A549 (cell line): ENCODE measurements around the gene C7orf57. TPM values are rescaled to one million over a fixed set of nuclear protein-coding genes. Genes with fewer than 3 reads are reported as not detected.

Experiments used
- ATAC-seq, 2 experiments: fragments of 200-7000 bp in 1 of 2; fragments of >200 bp in 1 of 2; cut with Nextera tagmentation in 1 of 2; cut with Tn5 transposase in 1 of 2; 3 replicates each; pipeline versions ENCODE4 v1.8.0 to v1.9.1; 2018 to 2020; ENCODE audit warnings: mild to moderate bottlenecking in 1 of 2, moderate library complexity in 1 of 2
- CTCF ChIA-PET: fragments of 300-600 bp; sonication (Branson Sonifier 250); formaldehyde crosslinking; extraction: SDS; loops from one replicate; lab custom pipeline; 2021; ENCODE audit warnings: antibody characterized with exemption, inconsistent platforms; lab: Yijun Ruan, JAX
- POLR2A ChIA-PET: fragments of 350-600 bp; formaldehyde crosslinking; extraction: SDS; loops from one replicate; lab custom pipeline; 2021; ENCODE audit warnings: antibody characterized with exemption, inconsistent platforms; lab: Yijun Ruan, JAX
- DNase-seq, 2 experiments: peaks; one replicate each; pipeline versions ENCODE4 v3.0.0 to v3.0.0-alpha.2; 2011 to 2016; ENCODE audit warnings: low read depth in 1 of 2, low spot score in 1 of 2
- FAIRE-seq: peaks from 2 replicates; lab custom pipeline; 2011; peaks lifted over from hg19 to GRCh38; lab: Jason Lieb, UNC
- H3K27ac ChIP-seq, 2 experiments: fragments of >200 bp; sonication (Bioruptor Twin); formaldehyde crosslinking; 3 replicates each; pipeline ENCODE4 v1.5.1; 2016 to 2017
- H3K4me1 ChIP-seq: fragments of >200 bp; sonication (Bioruptor Twin); formaldehyde crosslinking; 3 replicates; pipeline ENCODE4 v1.6.1; 2016
- H3K4me2 ChIP-seq: fragments of >200 bp; sonication (Bioruptor Twin); formaldehyde crosslinking; 3 replicates; pipeline ENCODE4 v1.6.1; 2016
- H3K4me3 ChIP-seq: fragments of >200 bp; sonication (Bioruptor Twin); formaldehyde crosslinking; 3 replicates; pipeline ENCODE4 v1.5.1; 2016
- H3K9me3 ChIP-seq: fragments of >200 bp; sonication (Bioruptor Twin); formaldehyde crosslinking; 3 replicates; pipeline ENCODE4 v1.6.1; 2016
- ATOH8 ChIP-seq: fragments of 250-450 bp; sonication (Bioruptor Pico); IDR thresholded peaks from 2 replicates; pipeline ENCODE4 v1.5.0; 2020; ENCODE audit warnings: low read depth, mild to moderate bottlenecking, moderate library complexity
- BHLHE40 ChIP-seq: IDR thresholded peaks from 2 replicates; pipeline ENCODE4 v1.6.1; 2012; ENCODE audit warnings: low read depth, low read length, inconsistent platforms
- CBX8 ChIP-seq: fragments of 200-600 bp; sonication (generic); IDR thresholded peaks from 2 replicates; pipeline ENCODE4 v1.6.1; 2016
- CHD2 ChIP-seq: fragments of 150-350 bp; IDR thresholded peaks from 2 replicates; pipeline ENCODE4 v1.6.1; 2014; ENCODE audit warnings: low read length; ENCODE audit not compliant: partially characterized antibody
- CHD4 ChIP-seq: fragments of 200-600 bp; sonication (generic); IDR thresholded peaks from 2 replicates; pipeline ENCODE4 v1.6.1; 2016; ENCODE audit warnings: antibody characterized with exemption, mild to moderate bottlenecking, borderline replicate concordance
- CTCF ChIP-seq: fragments of >200 bp; sonication (Bioruptor Twin); formaldehyde crosslinking; IDR thresholded peaks from 3 replicates; pipeline ENCODE4 v1.5.1; 2016
- EHMT2 ChIP-seq: fragments of 200-600 bp; sonication (generic); IDR thresholded peaks from 2 replicates; pipeline ENCODE4 v1.6.1; 2016; ENCODE audit warnings: antibody characterized with exemption, low read depth, mild to moderate bottlenecking, moderate library complexity
- EP300 ChIP-seq, 2 experiments: fragments of >200 bp; sonication (Bioruptor Twin); formaldehyde crosslinking; IDR thresholded peaks; 2 replicates in 1 of 2; 3 replicates in 1 of 2; pipeline ENCODE4 v1.6.1; 2016 to 2017
- ESRRA ChIP-seq: fragments of 150-350 bp; IDR thresholded peaks from 2 replicates; pipeline ENCODE4 v1.6.1; 2014; ENCODE audit warnings: mild to moderate bottlenecking, low read length, borderline replicate concordance
- FOSL2 ChIP-seq, 2 experiments: fragments of 450-650 bp in 1 of 2; fragments of >200 bp in 1 of 2; sonication (Bioruptor Twin) in 1 of 2; formaldehyde crosslinking; IDR thresholded peaks; 2 replicates each; pipeline versions ENCODE4 v1.5.0 to v1.6.1; 2016 to 2020; ENCODE audit warnings: mild to moderate bottlenecking in 1 of 2, moderate library complexity in 1 of 2
- FOXS1 ChIP-seq: fragments of 250-450 bp; sonication (Bioruptor Pico); IDR thresholded peaks from 2 replicates; pipeline ENCODE4 v1.5.0; 2020; ENCODE audit warnings: mild to moderate bottlenecking, moderate library complexity
- GATA3 ChIP-seq: IDR thresholded peaks from 2 replicates; pipeline ENCODE4 v1.6.1; 2012; ENCODE audit warnings: borderline replicate concordance
- HOXA7 ChIP-seq: fragments of 250-450 bp; sonication (Bioruptor Pico); IDR thresholded peaks from 2 replicates; pipeline ENCODE4 v1.5.0; 2020; ENCODE audit warnings: mild to moderate bottlenecking, moderate library complexity
- HOXB13 ChIP-seq: fragments of 250-450 bp; sonication (Bioruptor Pico); IDR thresholded peaks from 2 replicates; pipeline ENCODE4 v1.5.0; 2020; ENCODE audit warnings: low read depth, mild to moderate bottlenecking, moderate library complexity
- JUN ChIP-seq, 2 experiments: fragments of >200 bp; sonication (Bioruptor Twin); formaldehyde crosslinking; IDR thresholded peaks; 2 replicates in 1 of 2; 3 replicates in 1 of 2; pipeline ENCODE4 v1.6.1; 2016 to 2017
- MAFK ChIP-seq: fragments of 450-650 bp; IDR thresholded peaks from 2 replicates; pipeline ENCODE4 v1.6.1; 2014; ENCODE audit not compliant: partially characterized antibody
- MYC ChIP-seq: IDR thresholded peaks from 2 replicates; pipeline ENCODE4 v1.6.1; 2012; ENCODE audit warnings: mild to moderate bottlenecking, inconsistent platforms, low read length, improper control_type of control experiment, borderline replicate concordance
- NFE2L2 ChIP-seq: fragments of 150-350 bp; conservative IDR thresholded peaks from 2 replicates; pipeline ENCODE4 v1.6.1; 2014; ENCODE audit warnings: low read length
- NR3C1 ChIP-seq: fragments of >200 bp; sonication (Bioruptor Twin); formaldehyde crosslinking; IDR thresholded peaks from 3 replicates; pipeline ENCODE4 v1.6.1; 2017
- POLR2A ChIP-seq: IDR thresholded peaks from 2 replicates; pipeline ENCODE4 v1.6.1; 2012; ENCODE audit warnings: mild to moderate bottlenecking, low read length
- RCOR1 ChIP-seq: fragments of 150-350 bp; IDR thresholded peaks from 2 replicates; pipeline ENCODE4 v1.6.1; 2014; ENCODE audit warnings: antibody characterized with exemption, low read length, low read depth
- RFX5 ChIP-seq: fragments of 450-650 bp; IDR thresholded peaks from 2 replicates; pipeline ENCODE4 v1.7.1; 2014; ENCODE audit warnings: antibody characterized with exemption, mild to moderate bottlenecking, moderate library complexity
- RNF2 ChIP-seq: fragments of 200-600 bp; sonication (generic); IDR thresholded peaks from 2 replicates; pipeline ENCODE4 v1.6.1; 2016; ENCODE audit warnings: low read depth, mild to moderate bottlenecking, antibody characterized with exemption, moderate library complexity, borderline replicate concordance
- USF2 ChIP-seq: fragments of 450-650 bp; IDR thresholded peaks from 2 replicates; pipeline ENCODE4 v1.6.1; 2014; ENCODE audit warnings: antibody characterized with exemption
- ZC3H11A ChIP-seq: fragments of 450-650 bp; IDR thresholded peaks from 2 replicates; pipeline ENCODE4 v1.6.1; 2014; ENCODE audit warnings: antibody characterized with exemption, mild to moderate bottlenecking
- ZFP36 ChIP-seq: fragments of 450-650 bp; IDR thresholded peaks from 2 replicates; pipeline ENCODE4 v1.6.1; 2014; ENCODE audit warnings: borderline replicate concordance; ENCODE audit not compliant: partially characterized antibody
- ZSCAN20 ChIP-seq: fragments of 250-450 bp; sonication (Bioruptor Pico); IDR thresholded peaks from 2 replicates; pipeline ENCODE4 v1.8.0; 2022; ENCODE audit warnings: mild to moderate bottlenecking, moderate library complexity
- WGBS: methylation state at CpG from one replicate; pipeline ENCODE4 v1.1.6; 2017; ENCODE audit errors: missing lambda C conversion rate; 5-methylcytosine and 5-hydroxymethylcytosine counted together
- polyA plus RNA-seq, 4 experiments: library from polyadenylated mRNA; depleted of rRNA in 3 of 4; stranded (reverse); fragments of >200 nt; fragmentation: RNase III in 1 of 4; extraction: RNeasy Plus Mini Kit Qiagen cat#74134 plus additional on column Dnase treatment in 1 of 4; gene quantifications; 2 replicates in 3 of 4; 3 replicates in 1 of 4; pipeline ENCODE4 v1.2.3, GENCODE V29; 2011 to 2017

The C7orf57 gene
- polyA plus RNA-seq, 2 of the 4 experiments (the other 2 are of a cell fraction), result 0.05 to 0.09 TPM

- TF ChIP-seq USF2 (no peak), POLR2A (no peak), MAFK (no peak), HOXB13 (CRISPR knock-in tag) (no peak), JUN (IDR thresholded peaks at IDR 0.05) (no peak), HOXA7 (no peak), CHD4 (no peak), ESRRA (no peak), NFE2L2 (no peak), ZC3H11A (no peak), BHLHE40 (no peak), ZFP36 (no peak), RFX5 (no peak), RNF2 (no peak), FOXS1 (CRISPR knock-in tag) (no peak), FOSL2 (IDR thresholded peaks at IDR 0.05) (no peak), FOSL2 (CRISPR knock-in tag; IDR thresholded peaks at IDR 0.05) (no peak), GATA3 (no peak), CBX8 (no peak), EHMT2 (no peak)
- CTCF ChIA-PET, result interaction anchor here (1.1 to 1.7 kb wide), 2 partner anchors 13 to 106 kb away, joined by 4 to 8 read pairs; no protein-coding TSS in a partner anchor
These were observed 62.3 kb downstream of the C7orf57 start for GRCh38 chr7:48097521-48098231.

GRCh38 chr7:48098846-48099245 is 63.5 kb downstream of the C7orf57 start:
- Histone ChIP-seq H3K4me1 (peaks cover 8% of the 10 kb centered on the region), H3K4me3 (no peak overlapping the region), H3K27ac (no peak overlapping the region), H3K4me2 (no peak overlapping the region), H3K9me3 (no peaks in the 10 kb centered on the region)
- no peak for TF ChIP-seq ZSCAN20
- no peak for TF ChIP-seq NR3C1
- TF ChIP-seq HOXA7, result no peak
- TF ChIP-seq EP300 (IDR thresholded peaks at IDR 0.05), result no peak
- no peak for TF ChIP-seq POLR2A
- no peak for TF ChIP-seq CHD2
- WGBS, result 86% methylated on average over 4 of the region's 4 CpGs
- ATAC-seq (no peak), FAIRE-seq (no peak), DNase-seq (no peak)
- CTCF ChIA-PET, result interaction anchor here (1.1 to 1.7 kb wide), 2 partner anchors 12 to 108 kb away, joined by 4 to 8 read pairs; no protein-coding TSS in a partner anchor
- POLR2A ChIA-PET, result no interaction called here

More at GRCh38 chr7:48097521-48098231, 62.3 kb downstream of the C7orf57 start:
- ATAC-seq, result no peak
- no peak overlapping the region for H3K4me2 ChIP-seq
- FAIRE-seq, result no peak
- no peaks in the 10 kb centered on the region for H3K9me3 ChIP-seq
- no peak overlapping the region for H3K4me3 ChIP-seq
- DNase-seq, result no peak
- WGBS, result 77% methylated on average over 6 of the region's 6 CpGs
- POLR2A ChIA-PET, result no interaction called here
- no peak overlapping the region for H3K27ac ChIP-seq
- H3K4me1 ChIP-seq, result peaks cover 8% of the 10 kb centered on the region

GRCh38 chr7:48099781-48100180 is 64.4 kb downstream of the C7orf57 start:
- Histone ChIP-seq H3K4me1 (peaks cover 2% of the 10 kb centered on the region), H3K4me2 (no peak overlapping the region), H3K4me3 (no peak overlapping the region), H3K9me3 (no peaks in the 10 kb centered on the region), H3K27ac (no peak overlapping the region)
- ATAC-seq (no peak), DNase-seq (no peak), FAIRE-seq (no peak)
- ChIA-PET POLR2A (no interaction called here), CTCF (interaction anchor here (0.9 to 3.4 kb wide), 3 partner anchors 10 to 155 kb away, joined by 3 to 10 read pairs (median 3); no protein-coding TSS in a partner anchor)
- WGBS, result 91% methylated on average over 3 of the region's 3 CpGs
- TF ChIP-seq RCOR1 (no peak), MYC (no peak), ATOH8 (CRISPR knock-in tag) (no peak), HOXA7 (no peak), CTCF (no peak)
